ENCODE measurements around the gene TCIRG1. TPM values are rescaled to one million over a fixed set of nuclear protein-coding genes. Genes with fewer than 3 reads are reported as not detected.

TCIRG1 gene
- total RNA-seq, 4 donors from 2014 or later: 29.6 to 57.1 (median 34.8) TPM

GRCh38 chr11:68025047-68025446 lies 13.8 kb upstream of the TCIRG1 start:
- TF ChIP-seq CTCF (IDR thresholded peaks at IDR 0.05): no peak
- no peak for TF ChIP-seq POLR2A (IDR thresholded peaks at IDR 0.05)
- no peak for DNase-seq (ENCODE audit: low spot score in 2 of 2)
- 79 to 87% methylated on average over 5 of the region's 5 CpGs for WGBS, 2 donors
- intact Hi-C loops (cut with DNase I; ENCODE audit: low total_unique reads): no loop called here
- no peak overlapping the region for H3K4me3 ChIP-seq (ENCODE audit: low read depth, poor library complexity, severe bottlenecking)

DNA sequence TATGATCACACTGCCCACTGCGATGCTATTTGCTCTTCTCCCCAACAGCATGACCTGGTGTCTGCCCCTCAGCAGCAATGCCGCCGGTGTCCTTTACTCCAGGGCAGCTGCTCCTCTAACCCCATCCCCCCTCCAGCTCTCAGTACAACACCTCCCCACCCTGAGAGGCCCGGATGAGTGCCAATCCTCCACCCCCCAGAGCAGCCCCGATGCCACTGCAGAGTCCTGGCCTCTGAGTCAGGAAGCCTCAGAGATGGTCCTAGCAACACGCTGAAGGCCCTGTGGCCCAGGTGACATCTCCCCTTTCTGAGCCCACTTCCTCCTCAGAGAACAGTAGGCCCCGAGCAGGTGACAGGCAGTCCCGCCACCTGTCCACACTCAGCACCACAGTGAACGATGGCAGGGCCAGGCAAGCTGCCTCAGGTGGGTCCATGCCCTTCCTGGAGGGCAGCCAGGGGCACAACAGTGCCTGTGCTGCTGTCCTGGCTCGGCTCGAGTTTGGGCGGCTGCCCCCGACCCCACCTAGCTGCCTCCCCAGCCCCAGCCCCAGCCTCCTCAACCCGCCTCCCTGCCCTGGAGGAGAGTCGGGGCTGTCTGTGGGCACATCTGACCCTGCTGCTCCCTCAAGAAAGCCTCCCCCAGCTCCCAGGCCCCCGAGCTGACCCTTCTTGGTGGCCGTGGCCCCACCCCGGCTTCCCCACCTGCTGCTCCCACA lies 12.3 kb upstream of the TCIRG1 start:
- TF ChIP-seq POLR2A (IDR thresholded peaks at IDR 0.05): no peak
- no peak for TF ChIP-seq CTCF (IDR thresholded peaks at IDR 0.05)
- WGBS, 2 donors: 83 to 86% methylated on average over 18 of the region's 18 CpGs
- H3K4me3 ChIP-seq (ENCODE audit: low read depth, poor library complexity, severe bottlenecking): no peak overlapping the region
- no peak for DNase-seq (ENCODE audit: low spot score in 2 of 2)
- intact Hi-C loops (cut with DNase I; ENCODE audit: low total_unique reads): no loop called here

GRCh38 chr11:68027667-68028066 lies 11.2 kb upstream of the TCIRG1 start:
- intact Hi-C loops (cut with DNase I; ENCODE audit: low total_unique reads): no loop called here
- WGBS, 2 donors: 88 to 93% methylated on average over 15 to 21 of the region's 21 CpGs
- TF ChIP-seq CTCF (IDR thresholded peaks at IDR 0.05) (no peak), POLR2A (IDR thresholded peaks at IDR 0.05) (no peak)
- H3K4me3 ChIP-seq (ENCODE audit: low read depth, poor library complexity, severe bottlenecking): no peak overlapping the region
- DNase-seq (ENCODE audit: low spot score in 2 of 2): no peak

DNA sequence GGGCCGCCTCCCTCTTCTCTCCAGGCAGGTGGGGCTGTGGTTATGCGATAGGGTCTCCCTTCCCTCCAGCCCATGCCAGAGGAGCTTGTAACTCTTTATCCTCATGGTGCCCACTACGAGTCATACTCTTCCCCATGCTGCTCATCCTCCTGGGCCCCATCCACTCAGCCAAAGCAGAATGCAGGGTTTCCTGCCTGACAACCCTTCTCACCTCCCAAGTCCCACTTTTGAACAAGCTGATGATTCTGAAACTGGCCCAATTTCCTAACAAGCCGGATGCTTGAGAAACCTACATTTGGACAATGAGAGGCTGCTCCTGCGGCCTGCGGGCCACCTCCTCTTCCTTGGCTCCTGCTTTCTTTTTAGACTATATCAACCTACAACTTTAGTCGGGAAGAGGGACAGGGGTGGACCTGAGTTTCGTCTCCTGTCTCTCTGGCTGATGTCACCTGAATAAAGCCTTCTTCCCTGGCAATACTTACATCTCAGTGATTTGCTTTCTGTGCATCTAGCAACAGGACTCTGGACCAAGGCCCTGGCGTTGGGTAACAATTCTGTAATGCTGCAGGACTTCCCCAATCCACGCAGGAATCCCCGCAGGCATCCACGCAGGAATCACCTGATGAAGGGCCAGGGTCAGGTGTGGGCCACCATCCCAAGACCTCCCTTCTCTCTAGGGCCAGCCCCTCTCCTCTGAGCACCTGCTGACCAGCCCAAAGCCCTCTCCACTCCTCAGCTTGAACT lies 9.9 kb upstream of the TCIRG1 start:
- DNase-seq (ENCODE audit: low spot score in 2 of 2): no peak
- H3K4me3 ChIP-seq (ENCODE audit: low read depth, poor library complexity, severe bottlenecking): no peak overlapping the region
- no peak for TF ChIP-seq CTCF (IDR thresholded peaks at IDR 0.05)
- TF ChIP-seq POLR2A (IDR thresholded peaks at IDR 0.05): no peak
- intact Hi-C loops (cut with DNase I; ENCODE audit: low total_unique reads): no loop called here
- 82 to 86% methylated on average over 12 of the region's 12 CpGs for WGBS, 2 donors

DNA sequence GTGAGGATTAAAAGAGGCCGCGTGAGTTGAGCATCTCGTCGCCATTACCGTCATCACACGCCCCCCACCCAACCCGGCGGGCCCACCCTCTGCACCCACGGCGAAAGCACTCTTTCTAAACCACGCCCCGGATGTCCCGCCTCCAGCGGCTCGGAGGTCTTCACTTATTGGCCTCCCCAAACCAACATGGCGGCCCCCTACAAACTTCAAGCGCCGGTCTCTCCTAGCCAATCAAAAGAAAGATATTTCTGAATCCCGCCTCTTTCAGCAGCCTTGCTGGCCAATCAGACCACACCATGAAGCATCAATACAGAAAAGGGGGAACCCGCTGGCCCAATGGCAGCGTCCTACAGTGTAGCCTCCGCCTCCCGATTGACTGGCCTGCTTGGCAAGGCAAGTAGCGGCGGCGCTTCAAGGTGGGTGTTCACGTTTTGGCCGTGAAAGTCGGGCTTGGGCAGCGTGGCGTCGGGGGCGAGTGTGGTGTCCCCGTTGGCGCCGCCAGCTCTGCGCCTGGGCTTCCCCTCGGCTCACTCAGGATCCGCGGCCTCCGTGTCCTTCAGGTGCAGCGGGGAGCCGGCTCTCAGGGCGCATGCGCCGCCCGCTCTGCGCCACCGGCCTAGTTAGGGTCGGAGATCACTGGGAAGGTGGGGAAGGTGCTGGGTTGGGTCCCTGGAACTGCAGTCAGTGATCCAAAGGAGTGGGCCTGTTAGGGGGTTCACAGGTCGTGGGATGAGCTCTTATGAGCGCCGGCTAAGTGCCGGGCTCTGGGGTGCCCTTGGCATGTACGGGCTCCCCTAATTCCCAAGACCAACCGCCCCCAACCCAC lies 8.3 kb upstream of the TCIRG1 start, which contains the start of gene NDUFS8:
Gene NDUFS8 (plus strand): TSS at position 364 of the 826 bp plus-strand sequence. CDS start 1,471 bp downstream, outside the sequence.
- DNase-seq (ENCODE audit: low spot score in 2 of 2): peak; percentile 98 to 99
- peak within 1 kb of the TSS; percentile 65 for H3K4me3 ChIP-seq (ENCODE audit: low read depth, poor library complexity, severe bottlenecking)
- intact Hi-C loops (cut with DNase I; ENCODE audit: low total_unique reads): no loop called here
- TF ChIP-seq CTCF (IDR thresholded peaks at IDR 0.05): no peak
- TF ChIP-seq POLR2A (IDR thresholded peaks at IDR 0.05): no peak
- 1% methylated on average over 35 to 46 of the region's 56 CpGs for WGBS, 2 donors

Data from lower leg skin (tissue), 4 donors.